GM12878 (cell line): ENCODE results near the gene CLBA1. TPM values are rescaled to one million over a fixed set of nuclear protein-coding genes. Genes with fewer than 3 reads are reported as not detected.

Source experiments
- ATAC-seq: fragments of 200-7000 bp; cut with Tn5 transposase; 3 replicates; pipeline ENCODE4 v1.9.1; 2020; ENCODE audit warnings: mild to moderate bottlenecking, moderate library complexity
- BruUV-seq: library from RNA; stranded (reverse); fragments of 400-500 nt; replicated peaks from 2 replicates; lab custom pipeline; 2021; lab: Mats Ljungman, UMichigan
- CTCF ChIA-PET: fragments of 300-600 bp; sonication (Branson Sonifier 250); formaldehyde crosslinking; extraction: SDS; loops from one replicate; lab custom pipeline; 2021; ENCODE audit warnings: inconsistent platforms; lab: Yijun Ruan, JAX
- POLR2A ChIA-PET: fragments of 350-600 bp; formaldehyde crosslinking; extraction: SDS; loops from one replicate; lab custom pipeline; 2021; ENCODE audit warnings: inconsistent platforms; lab: Charles Lee
- RAD21 ChIA-PET: fragments of 300-600 bp; sonication (Branson Sonifier 250); formaldehyde crosslinking; loops from one replicate; lab custom pipeline; 2023; ENCODE audit warnings: antibody characterized with exemption; ENCODE audit not compliant: unreplicated experiment; lab: Charles Lee
- SMC1A ChIA-PET: fragments of 300-600 bp; sonication (Branson Sonifier 250); formaldehyde crosslinking; loops from one replicate; lab custom pipeline; 2023; ENCODE audit not compliant: unreplicated experiment, uncharacterized antibody; lab: Charles Lee
- DNase-seq: peaks from one replicate; pipeline ENCODE4 v3.0.0-alpha.2; 2011; ENCODE audit warnings: low read depth, low spot score
- FAIRE-seq: peaks from 3 replicates; lab custom pipeline; 2011; peaks lifted over from hg19 to GRCh38; lab: Jason Lieb, UNC
- H2AFZ ChIP-seq: 2 replicates; pipeline ENCODE4 v1.6.0; 2011; ENCODE audit warnings: low read depth, low read length, control low read depth; ENCODE audit not compliant: control insufficient read depth
- H3K27ac ChIP-seq: 2 replicates; pipeline ENCODE4 v1.5.1; 2011; ENCODE audit warnings: control low read depth; ENCODE audit not compliant: control insufficient read depth, insufficient read depth
- H3K27me3 ChIP-seq, 2 experiments: replicated peaks in 1 of 2; 2 replicates each; pipeline versions ENCODE4 v1.6.0 to v1.6.1; 2011; ENCODE audit warnings: low read length in 1 of 2; ENCODE audit not compliant: control insufficient read depth in 2 of 2, insufficient read depth in 2 of 2
- H3K36me3 ChIP-seq, 2 experiments: 2 replicates each; pipeline ENCODE4 v1.5.1; 2011; ENCODE audit warnings: low read length in 1 of 2; ENCODE audit not compliant: control insufficient read depth in 2 of 2, insufficient read depth in 2 of 2
- H3K4me1 ChIP-seq: 2 replicates; pipeline ENCODE4 v1.6.1; 2011; ENCODE audit warnings: mild to moderate bottlenecking, low read length, moderate library complexity, mixed read lengths; ENCODE audit not compliant: control insufficient read depth, insufficient read depth
- H3K4me2 ChIP-seq: 2 replicates; pipeline ENCODE4 v1.6.0; 2011; ENCODE audit warnings: control low read depth; ENCODE audit not compliant: control insufficient read depth, insufficient read depth
- H3K4me3 ChIP-seq: fragments of 200-600 bp; sonication (generic); 2 replicates; pipeline ENCODE4 v1.5.1; 2016
- H3K79me2 ChIP-seq: 2 replicates; pipeline ENCODE4 v1.6.0; 2011; ENCODE audit warnings: low read length; ENCODE audit not compliant: control insufficient read depth, insufficient read depth
- H3K9ac ChIP-seq: 2 replicates; pipeline ENCODE4 v1.8.0; 2011; ENCODE audit warnings: low read length, control low read depth, mixed read lengths; ENCODE audit not compliant: control insufficient read depth, insufficient read depth
- H3K9me3 ChIP-seq: replicated peaks from 3 replicates; pipeline ENCODE4 v1.5.1; 2011; ENCODE audit warnings: mild to moderate bottlenecking, low read length; ENCODE audit not compliant: control insufficient read depth, insufficient read depth
- H4K20me1 ChIP-seq: 2 replicates; pipeline ENCODE4 v1.6.0; 2011; ENCODE audit not compliant: control insufficient read depth, insufficient read depth
- CHD2 ChIP-seq: IDR thresholded peaks from 2 replicates; pipeline ENCODE4 v1.6.1; 2011; ENCODE audit warnings: low read depth, low read length, improper control_type of control experiment, borderline replicate concordance
- HCFC1 ChIP-seq: fragments of 150-350 bp; IDR thresholded peaks from 2 replicates; pipeline ENCODE4 v1.6.1; 2014; ENCODE audit warnings: low read length
- MTA2 ChIP-seq: fragments of 450-650 bp; IDR thresholded peaks from 2 replicates; pipeline ENCODE4 v1.6.1; 2016; ENCODE audit warnings: low read depth, mild to moderate bottlenecking, moderate library complexity
- RAD51 ChIP-seq: fragments of 450-650 bp; IDR thresholded peaks from 2 replicates; pipeline ENCODE4 v1.6.1; 2016; ENCODE audit warnings: moderate library complexity, mild to moderate bottlenecking, inconsistent platforms
- SMAD1 ChIP-seq: fragments of 450-650 bp; IDR thresholded peaks from 2 replicates; pipeline ENCODE4 v1.6.1; 2018; ENCODE audit warnings: mild to moderate bottlenecking, low read depth; ENCODE audit not compliant: partially characterized antibody
- SP1 ChIP-seq: IDR thresholded peaks from one replicate; pipeline ENCODE4 v1.6.1; 2011; ENCODE audit warnings: low read depth, low read length
- TBL1XR1 ChIP-seq: IDR thresholded peaks from 2 replicates; pipeline ENCODE4 v1.6.1; 2012; ENCODE audit warnings: low read depth, low read length, improper control_type of control experiment
- TCF12 ChIP-seq: IDR thresholded peaks from 2 replicates; pipeline ENCODE4 v1.6.1; 2011; ENCODE audit warnings: low read depth, mild to moderate bottlenecking, low read length
- WGBS: methylation state at CpG from one replicate; pipeline ENCODE4 v1.1.6; 2016; ENCODE audit warnings: low lambda C conversion rate; ENCODE audit not compliant: insufficient replicate concordance, insufficient coverage; ENCODE audit errors: missing lambda C conversion rate; 5-methylcytosine and 5-hydroxymethylcytosine counted together
- in situ Hi-C: fragments of 300-500 bp; cut with MboI; formaldehyde crosslinking; loops from 9 replicates; pipeline ENCODE4 v1.14.3; 2018; ENCODE audit warnings: mixed read lengths
- intact Hi-C: fragments of 100-400 bp; cut with micrococcal nuclease; formaldehyde crosslinking; loops from one replicate; pipeline ENCODE4 v1.14.2; 2022; ENCODE audit not compliant: unreplicated experiment
- polyA plus RNA-seq, 11 experiments: library from polyadenylated mRNA; depleted of rRNA in 4 of 11; unstranded in 6 of 11; stranded (reverse) in 5 of 11; fragments of >200 nt; fragmentation: Nextera tagmentation in 4 of 11; fragmentation: Illumina TruSeq in 1 of 11; extraction: Ambion mirVana in 4 of 11; extraction: Trizol in 1 of 11; gene quantifications; 1 replicate in 1 of 11; 2 replicates in 10 of 11; pipeline versions ENCODE4 v1.2.1 to v1.2.3, GENCODE V29; 2011 to 2016; ENCODE audit warnings: inconsistent platforms in 2 of 11, missing spikeins in 2 of 11, low read depth in 1 of 11
- total RNA-seq, 4 experiments: library from RNA; depleted of rRNA in 3 of 4; stranded (reverse); fragments of >200 nt in 3 of 4; fragmentation: Illumina TruSeq in 1 of 4; extraction: Trizol in 1 of 4; gene quantifications; 2 replicates each; pipeline versions ENCODE4 v1.2.1 to v1.2.3, GENCODE V29; 2013 to 2021
- TF ChIP-seq, protein P1 (sequence below): fragments of 450-650 bp; formaldehyde crosslinking; IDR thresholded peaks from 2 replicates; pipeline ENCODE4 v1.4.0; 2022; ENCODE audit warnings: mild to moderate bottlenecking, moderate library complexity

CLBA1 gene
- total and polyA plus RNA-seq, 10 of the 15 experiments (the other 5 are each of a cell fraction or from before 2014, with no cell fraction given) = 0.07 to 1.1 (median 0.62) TPM; not detected in 1

DNA sequence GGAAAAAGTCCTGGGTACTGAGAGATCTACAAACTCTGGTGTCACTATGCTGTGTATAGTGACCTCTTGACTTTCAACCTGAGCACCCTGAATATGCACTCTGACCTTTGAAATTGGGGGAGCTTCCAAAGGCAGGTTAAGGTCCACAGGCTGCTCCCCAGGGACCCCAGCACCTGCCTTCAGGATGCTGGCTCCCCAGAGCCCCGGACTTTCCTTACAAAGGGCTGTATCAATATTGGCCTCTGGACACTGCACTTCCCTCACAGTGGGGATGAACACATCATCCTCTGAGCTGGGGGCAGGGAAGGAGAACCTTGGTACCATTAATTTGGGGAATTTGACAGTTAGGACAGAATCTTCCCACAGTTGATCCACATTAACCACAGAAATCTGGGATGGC is 46.6 kb upstream of the CLBA1 start:
- TF ChIP-seq, protein P1, sequence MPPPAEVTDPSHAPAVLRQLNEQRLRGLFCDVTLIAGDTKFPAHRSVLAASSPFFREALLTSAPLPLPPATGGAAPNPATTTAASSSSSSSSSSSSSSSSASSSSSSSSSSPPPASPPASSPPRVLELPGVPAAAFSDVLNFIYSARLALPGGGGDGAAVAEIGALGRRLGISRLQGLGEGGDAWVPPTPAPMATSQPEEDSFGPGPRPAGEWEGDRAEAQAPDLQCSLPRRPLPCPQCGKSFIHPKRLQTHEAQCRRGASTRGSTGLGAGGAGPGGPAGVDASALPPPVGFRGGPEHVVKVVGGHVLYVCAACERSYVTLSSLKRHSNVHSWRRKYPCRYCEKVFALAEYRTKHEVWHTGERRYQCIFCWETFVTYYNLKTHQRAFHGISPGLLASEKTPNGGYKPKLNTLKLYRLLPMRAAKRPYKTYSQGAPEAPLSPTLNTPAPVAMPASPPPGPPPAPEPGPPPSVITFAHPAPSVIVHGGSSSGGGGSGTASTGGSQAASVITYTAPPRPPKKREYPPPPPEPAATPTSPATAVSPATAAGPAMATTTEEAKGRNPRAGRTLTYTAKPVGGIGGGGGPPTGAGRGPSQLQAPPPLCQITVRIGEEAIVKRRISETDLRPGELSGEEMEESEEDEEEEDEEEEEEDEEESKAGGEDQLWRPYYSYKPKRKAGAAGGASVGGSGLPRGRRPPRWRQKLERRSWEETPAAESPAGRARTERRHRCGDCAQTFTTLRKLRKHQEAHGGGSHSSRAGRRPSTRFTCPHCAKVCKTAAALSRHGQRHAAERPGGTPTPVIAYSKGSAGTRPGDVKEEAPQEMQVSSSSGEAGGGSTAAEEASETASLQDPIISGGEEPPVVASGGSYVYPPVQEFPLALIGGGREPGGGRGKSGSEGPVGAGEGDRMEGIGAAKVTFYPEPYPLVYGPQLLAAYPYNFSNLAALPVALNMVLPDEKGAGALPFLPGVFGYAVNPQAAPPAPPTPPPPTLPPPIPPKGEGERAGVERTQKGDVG (CRISPR knock-in tag) = no peak
- TF ChIP-seq MTA2 (no peak), CHD2 (no peak), SP1 (no peak), HCFC1 (no peak), RAD51 (no peak), TBL1XR1 (no peak), TCF12 (no peak), SMAD1 (no peak)
- TF ChIP-seq, all 136 proteins: peak for 0
- Histone ChIP-seq H3K9me3 (no peaks in the 10 kb centered on the region), H3K4me3 (no peak overlapping the region), H3K4me2 (no peak overlapping the region), H3K9ac (no peak overlapping the region), H3K27ac (no peak overlapping the region), H3K36me3 (no peaks in the 10 kb centered on the region), H4K20me1 (no peaks in the 10 kb centered on the region; the same call in 1 of the 2 replicates), H2AFZ (no peak overlapping the region), H3K27me3 (peaks cover 9 to 11% of the 10 kb centered on the region in 2 experiments), H3K4me1 (no peaks in the 10 kb centered on the region), H3K79me2 (no peaks in the 10 kb centered on the region)
- ChIA-PET RAD21 (interaction anchor here (1.1 kb wide), 1 partner anchor 118 kb away, joined by 3 read pairs; no protein-coding TSS in a partner anchor), POLR2A (no interaction called here), SMC1A (no interaction called here), CTCF (interaction anchor here (0.8 kb wide), 1 partner anchor 43 kb away, joined by 4 read pairs; no protein-coding TSS in a partner anchor)
- BruUV-seq = no TSS peak
- in situ Hi-C loops (no loop called here), intact Hi-C loops (no loop called here)
- DNase-seq (no peak), ATAC-seq (no peak), FAIRE-seq (no peak)
- 0% methylated on average over 1 of the region's 1 CpG for WGBS
